GM06990 (cell line): Measurements from ENCODE around the gene BTNL8.

Source experiments
- DNase-seq: peaks from one replicate; pipeline ENCODE4 v3.0.0-alpha.2; 2011; ENCODE audit not compliant: insufficient read length; ENCODE audit errors: extremely low read depth
- H3K27me3 ChIP-seq: replicated peaks from 2 replicates; pipeline ENCODE4 v1.6.0; 2011; ENCODE audit warnings: low read length; ENCODE audit not compliant: control insufficient read depth, insufficient read depth
- H3K36me3 ChIP-seq: 2 replicates; pipeline ENCODE4 v1.5.1; 2011; ENCODE audit warnings: low read length; ENCODE audit not compliant: control insufficient read depth, insufficient read depth
- H3K4me3 ChIP-seq: replicated peaks from 2 replicates; pipeline ENCODE4 v1.5.1; 2011; ENCODE audit warnings: low read depth, mild to moderate bottlenecking, control low read depth, low read length
- CTCF ChIP-seq: IDR thresholded peaks from 2 replicates; pipeline ENCODE4 v1.5.1; 2011; ENCODE audit warnings: low read length, control low read depth, mild to moderate bottlenecking, inconsistent platforms; ENCODE audit not compliant: insufficient read depth, poor library complexity, severe bottlenecking

BTNL8 gene

GRCh38 chr5:180959661-180960060 lies 60.7 kb downstream of the BTNL8 start:
- no peak overlapping the region for H3K4me3 ChIP-seq
- no peak for DNase-seq
- no peaks in the 10 kb centered on the region for H3K27me3 ChIP-seq
- H3K36me3 ChIP-seq: no peaks in the 10 kb centered on the region
- TF ChIP-seq CTCF: no peak

DNA sequence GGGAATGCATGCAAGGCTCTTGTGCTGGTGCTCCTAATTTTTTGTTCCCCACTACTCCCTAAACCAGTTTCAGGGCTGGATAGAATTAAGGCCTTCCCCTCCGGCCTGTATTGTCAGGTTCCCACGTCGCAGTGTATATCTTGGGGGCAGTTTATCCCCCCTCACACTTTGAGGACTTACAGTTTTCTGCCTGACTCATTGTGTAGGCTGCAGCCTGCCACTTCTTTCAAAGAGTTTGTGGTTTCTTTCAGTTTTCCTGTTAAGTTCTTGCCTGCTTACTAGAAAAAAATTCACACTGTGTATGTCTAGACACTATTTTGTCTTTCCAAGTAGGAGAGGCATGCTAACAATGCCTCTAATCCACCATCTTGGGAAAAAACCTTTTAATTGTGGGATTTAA lies 61.2 kb downstream of the BTNL8 start:
- H3K36me3 ChIP-seq: no peaks in the 10 kb centered on the region
- DNase-seq: no peak
- no peak overlapping the region for H3K4me3 ChIP-seq
- no peak for TF ChIP-seq CTCF
- no peaks in the 10 kb centered on the region for H3K27me3 ChIP-seq

DNA sequence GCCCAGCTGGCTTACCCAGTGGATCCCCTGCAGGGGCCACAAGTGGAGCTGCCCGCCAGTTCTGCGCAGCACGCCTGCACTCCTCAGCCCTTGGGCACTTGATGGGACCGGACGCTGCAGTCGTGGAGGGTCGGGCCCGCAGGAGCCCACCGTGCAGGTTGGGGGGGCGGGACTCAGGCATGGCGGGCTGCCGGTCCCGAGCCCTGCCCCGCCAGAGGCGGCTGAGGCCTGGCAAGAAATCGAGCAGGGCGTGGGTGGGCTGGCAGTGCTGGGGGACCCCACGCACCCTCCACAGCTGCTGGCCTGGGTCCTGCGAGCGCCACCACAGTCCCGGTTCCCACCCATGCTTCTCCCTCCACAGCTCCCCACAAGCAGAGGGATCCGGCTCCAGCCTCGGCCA lies 70.4 kb downstream of the BTNL8 start:
- Histone ChIP-seq H3K4me3 (no peak overlapping the region), H3K36me3 (no peaks in the 10 kb centered on the region), H3K27me3 (no peaks in the 10 kb centered on the region)
- DNase-seq: no peak
- TF ChIP-seq CTCF: no peak

DNA sequence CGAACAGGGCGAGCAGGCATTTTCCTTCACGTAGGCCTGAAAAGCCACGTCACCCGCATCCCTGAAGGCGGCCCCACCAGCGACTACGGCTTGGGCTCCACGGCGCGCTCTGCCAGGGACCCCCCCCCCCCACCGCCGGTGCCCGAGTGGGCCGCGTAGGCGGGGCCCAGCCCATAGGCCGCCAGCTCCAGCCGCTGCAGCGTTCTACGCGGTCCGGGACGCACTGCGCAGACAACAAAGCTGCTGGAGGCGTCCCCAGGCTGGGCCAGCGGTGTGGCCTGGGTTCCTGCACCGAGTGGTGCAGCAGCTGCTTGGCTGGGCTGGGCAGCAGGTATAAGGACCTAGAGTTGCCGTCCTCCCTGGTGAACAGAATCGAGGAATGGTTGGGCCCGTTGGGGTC lies 71.4 kb downstream of the BTNL8 start:
- H3K27me3 ChIP-seq: no peaks in the 10 kb centered on the region
- TF ChIP-seq CTCF: no peak
- H3K4me3 ChIP-seq: no peak overlapping the region
- DNase-seq: no peak
- H3K36me3 ChIP-seq: no peaks in the 10 kb centered on the region

DNA sequence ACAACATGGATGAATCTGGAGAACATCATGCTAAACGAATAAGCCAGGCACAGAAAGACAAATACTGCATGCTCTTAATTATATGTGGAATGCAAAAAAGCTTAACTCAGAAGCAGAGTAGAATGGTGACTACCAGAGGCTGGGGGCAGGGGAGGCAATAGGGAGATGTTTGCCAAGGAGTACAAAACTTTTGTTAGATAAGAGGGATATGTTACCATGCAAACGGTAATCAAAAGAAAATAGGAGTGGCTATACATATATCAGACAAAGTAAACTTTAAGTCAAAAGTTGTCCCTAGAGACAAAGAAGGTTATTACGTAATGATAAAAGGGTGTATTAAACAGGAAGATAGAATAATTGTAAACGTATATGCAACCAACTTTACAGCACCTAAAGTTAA lies 71.9 kb downstream of the BTNL8 start:
- no peak for DNase-seq
- no peaks in the 10 kb centered on the region for H3K36me3 ChIP-seq
- no peaks in the 10 kb centered on the region for H3K27me3 ChIP-seq
- H3K4me3 ChIP-seq: no peak overlapping the region
- no peak for TF ChIP-seq CTCF

- H3K27me3 ChIP-seq: no peaks in the 10 kb centered on the region
- no peak overlapping the region for H3K4me3 ChIP-seq
- TF ChIP-seq CTCF: no peak
- H3K36me3 ChIP-seq: no peaks in the 10 kb centered on the region
- no peak for DNase-seq
Measured at GRCh38 chr5:180974612-180975315, 75.8 kb downstream of the BTNL8 start.
